ENCODE measurements around the gene GIMAP6.

Gene GIMAP6

DNA sequence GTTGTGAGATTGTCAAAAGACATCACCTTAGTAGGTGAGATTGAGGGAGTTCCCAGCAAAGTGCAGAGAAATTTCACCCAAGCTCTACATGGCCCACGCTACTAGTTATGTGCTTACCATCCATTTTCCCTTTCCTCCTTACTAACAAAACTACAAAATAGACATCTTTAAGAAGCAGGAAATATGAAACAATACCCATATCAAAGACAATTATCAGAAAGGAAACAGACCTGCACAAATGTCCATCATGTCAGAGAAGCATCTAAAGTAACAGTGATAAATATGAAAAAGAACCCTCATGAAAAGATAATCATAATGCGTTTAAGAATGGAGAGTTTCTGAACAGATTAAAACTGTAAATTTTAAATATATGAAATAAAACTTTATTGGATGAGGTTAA, 36.8 kb downstream of the GIMAP6 start:
- no peak for DNase-seq (ENCODE audit: low read depth)
- TF ChIP-seq, protein P1, sequence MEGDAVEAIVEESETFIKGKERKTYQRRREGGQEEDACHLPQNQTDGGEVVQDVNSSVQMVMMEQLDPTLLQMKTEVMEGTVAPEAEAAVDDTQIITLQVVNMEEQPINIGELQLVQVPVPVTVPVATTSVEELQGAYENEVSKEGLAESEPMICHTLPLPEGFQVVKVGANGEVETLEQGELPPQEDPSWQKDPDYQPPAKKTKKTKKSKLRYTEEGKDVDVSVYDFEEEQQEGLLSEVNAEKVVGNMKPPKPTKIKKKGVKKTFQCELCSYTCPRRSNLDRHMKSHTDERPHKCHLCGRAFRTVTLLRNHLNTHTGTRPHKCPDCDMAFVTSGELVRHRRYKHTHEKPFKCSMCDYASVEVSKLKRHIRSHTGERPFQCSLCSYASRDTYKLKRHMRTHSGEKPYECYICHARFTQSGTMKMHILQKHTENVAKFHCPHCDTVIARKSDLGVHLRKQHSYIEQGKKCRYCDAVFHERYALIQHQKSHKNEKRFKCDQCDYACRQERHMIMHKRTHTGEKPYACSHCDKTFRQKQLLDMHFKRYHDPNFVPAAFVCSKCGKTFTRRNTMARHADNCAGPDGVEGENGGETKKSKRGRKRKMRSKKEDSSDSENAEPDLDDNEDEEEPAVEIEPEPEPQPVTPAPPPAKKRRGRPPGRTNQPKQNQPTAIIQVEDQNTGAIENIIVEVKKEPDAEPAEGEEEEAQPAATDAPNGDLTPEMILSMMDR (IDR thresholded peaks at IDR 0.05; ENCODE audit: low read length, missing control alignments): no peak
- no peak overlapping the region for H3K4me3 ChIP-seq (replicated peaks; ENCODE audit: low read depth, low read length)

DNA sequence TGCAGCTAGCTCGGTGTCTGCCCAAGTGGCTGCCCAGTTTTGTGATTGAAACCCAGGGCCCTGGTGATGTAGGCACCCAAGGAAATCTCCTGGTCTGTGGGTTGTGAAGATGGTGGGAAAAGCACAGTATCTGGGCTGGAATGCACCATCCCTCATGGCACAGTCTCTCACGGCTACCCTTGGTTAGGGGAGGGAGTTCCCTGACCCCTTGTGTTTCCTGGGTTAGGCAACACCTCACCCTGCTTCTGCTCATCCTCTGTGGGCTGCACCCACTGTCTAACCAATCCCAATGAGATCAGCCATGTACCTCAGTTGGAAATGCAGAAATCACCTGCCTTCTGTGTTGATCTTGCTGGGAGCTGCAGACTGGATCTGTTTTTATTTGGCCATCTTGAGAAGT, 37.4 kb downstream of the GIMAP6 start:
- no peak overlapping the region for H3K4me3 ChIP-seq (replicated peaks; ENCODE audit: low read depth, low read length)
- TF ChIP-seq, protein P1 (IDR thresholded peaks at IDR 0.05; ENCODE audit: low read length, missing control alignments): no peak
- no peak for DNase-seq (ENCODE audit: low read depth)

DNA sequence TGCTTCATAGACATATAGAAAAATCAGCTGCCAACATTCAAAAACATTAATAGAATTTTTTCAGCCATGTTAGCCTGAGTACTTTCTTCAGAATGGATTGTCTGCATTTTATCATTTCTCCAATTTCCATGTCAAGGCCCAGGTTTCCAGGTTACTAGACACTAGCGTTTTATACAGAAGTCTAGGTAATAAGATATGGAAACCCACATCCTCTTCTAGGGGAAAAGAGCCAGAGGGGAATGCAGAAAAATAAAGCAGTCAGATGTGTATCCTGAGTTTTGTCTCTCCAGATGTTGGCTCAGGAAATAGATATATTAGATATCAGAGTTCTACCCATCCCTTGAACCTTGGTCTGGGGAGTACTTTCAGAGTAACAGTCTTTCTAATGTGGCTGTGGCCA, 44.6 kb downstream of the GIMAP6 start:
- no peak overlapping the region for H3K4me3 ChIP-seq (replicated peaks; ENCODE audit: low read depth, low read length)
- DNase-seq (ENCODE audit: low read depth): no peak
- TF ChIP-seq, protein P1 (IDR thresholded peaks at IDR 0.05; ENCODE audit: low read length, missing control alignments): no peak

DNA sequence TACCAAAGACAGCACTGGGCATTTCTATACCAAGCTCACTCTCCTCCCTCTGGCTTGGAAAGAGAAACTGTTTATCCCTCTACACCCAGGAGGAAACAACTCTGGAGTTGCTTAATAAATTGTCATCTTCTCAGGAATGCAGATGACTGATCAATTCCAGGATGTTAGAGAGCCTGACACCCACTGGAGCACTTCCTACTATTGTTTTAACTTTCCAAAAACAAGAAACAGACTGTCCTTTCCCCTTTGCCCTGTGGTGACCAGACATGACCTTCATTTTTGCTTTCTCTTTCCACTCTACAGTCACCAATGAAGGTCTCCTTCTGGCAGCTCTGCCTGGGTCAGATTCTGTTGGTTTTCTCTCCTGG, 45.4 kb downstream of the GIMAP6 start:
- TF ChIP-seq, protein P1 (IDR thresholded peaks at IDR 0.05; ENCODE audit: low read length, missing control alignments): no peak
- no peak overlapping the region for H3K4me3 ChIP-seq (replicated peaks; ENCODE audit: low read depth, low read length)
- no peak for DNase-seq (ENCODE audit: low read depth)

DNA sequence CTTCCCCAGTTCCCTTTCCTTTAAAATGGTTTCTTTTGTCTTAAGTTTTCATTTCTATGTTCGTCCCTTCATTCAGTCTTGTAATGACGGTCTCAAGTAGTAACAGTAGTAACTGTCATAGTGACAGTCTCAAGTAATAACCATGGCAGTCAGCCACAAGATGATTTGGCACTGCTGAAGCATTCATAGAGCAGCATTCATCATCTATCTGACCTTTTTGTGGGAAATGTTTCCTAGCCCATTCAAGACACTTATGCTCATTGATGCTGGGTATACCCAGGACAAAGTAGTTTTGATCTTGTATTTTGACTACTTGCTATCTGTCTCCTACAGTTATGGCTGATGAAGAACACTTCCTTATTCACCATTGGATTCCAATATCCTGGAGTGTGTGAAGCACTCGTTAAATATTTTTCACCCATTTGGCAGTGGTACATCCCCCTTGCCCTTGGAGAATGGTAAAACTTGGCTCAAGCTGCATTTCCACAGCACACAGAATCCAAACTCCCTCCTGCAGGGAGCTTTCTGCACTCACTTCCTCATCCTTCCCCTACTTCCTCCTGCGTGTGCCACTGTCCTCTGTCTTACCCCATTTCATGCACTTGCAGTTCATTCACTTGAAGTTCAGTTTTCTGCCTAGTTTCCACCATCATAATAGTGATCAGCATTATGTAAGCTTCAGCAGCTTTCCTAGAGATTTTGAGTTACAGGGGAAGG, 46.0 kb downstream of the GIMAP6 start:
- TF ChIP-seq, protein P1 (IDR thresholded peaks at IDR 0.05; ENCODE audit: low read length, missing control alignments): no peak
- no peak overlapping the region for H3K4me3 ChIP-seq (replicated peaks; ENCODE audit: low read depth, low read length)
- no peak for DNase-seq (ENCODE audit: low read depth)

DNA sequence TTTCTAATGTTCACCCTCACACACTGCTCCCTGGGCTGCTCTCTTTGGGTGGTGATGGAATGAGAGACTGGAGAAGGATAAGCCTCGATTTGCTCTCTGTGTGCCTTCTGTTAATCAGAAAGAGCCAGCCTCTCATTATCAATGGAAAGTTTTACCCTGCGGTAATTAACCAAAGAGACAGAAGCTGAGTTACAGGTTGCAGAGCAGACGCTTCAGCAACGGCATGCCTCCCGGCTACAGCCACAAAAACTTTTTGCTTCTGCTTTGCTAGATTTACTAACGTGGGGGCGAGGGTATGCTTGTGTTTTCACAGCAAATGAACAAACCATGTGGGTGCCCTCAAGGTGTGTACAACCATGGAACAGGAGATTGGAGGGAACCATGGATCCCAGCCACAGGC, 47.0 kb downstream of the GIMAP6 start:
- TF ChIP-seq, protein P1 (IDR thresholded peaks at IDR 0.05; ENCODE audit: low read length, missing control alignments): no peak
- no peak overlapping the region for H3K4me3 ChIP-seq (replicated peaks; ENCODE audit: low read depth, low read length)
- no peak for DNase-seq (ENCODE audit: low read depth)

All from fibroblast of pulmonary artery (primary cell).